GM15510 (cell line): Measurements from ENCODE around the gene DCTN1.

Source experiments
- POLR2A ChIP-seq: IDR thresholded peaks from 3 replicates; pipeline ENCODE4 v1.6.1; 2011; ENCODE audit warnings: borderline replicate concordance; ENCODE audit not compliant: insufficient read length; ENCODE audit errors: extremely low read depth

Gene DCTN1

GRCh38 chr2:74327627-74328026 is 52.5 kb downstream of the DCTN1 start:
- TF ChIP-seq POLR2A, result no peak

- no peak for TF ChIP-seq POLR2A
Observed at GRCh38 chr2:74327199-74327598, 52.9 kb downstream of the DCTN1 start.

GRCh38 chr2:74325815-74326214 is 54.3 kb downstream of the DCTN1 start:
- TF ChIP-seq POLR2A, result no peak

- no peak for TF ChIP-seq POLR2A
Observed at GRCh38 chr2:74321737-74322136, 58.4 kb downstream of the DCTN1 start.

- TF ChIP-seq POLR2A, result no peak
Observed at GRCh38 chr2:74317701-74318100, 62.4 kb downstream of the DCTN1 start.

GRCh38 chr2:74316627-74317295 is 63.4 kb downstream of the DCTN1 start:
- no peak for TF ChIP-seq POLR2A

GRCh38 chr2:74314107-74314506 is 66.0 kb downstream of the DCTN1 start:
- no peak for TF ChIP-seq POLR2A

GRCh38 chr2:74313497-74313896 is 66.6 kb downstream of the DCTN1 start:
- no peak for TF ChIP-seq POLR2A

- TF ChIP-seq POLR2A, result no peak
Observed at GRCh38 chr2:74312913-74313312, 67.2 kb downstream of the DCTN1 start.
